H9 (cell line): ENCODE results near the gene LHFPL2. TPM values are rescaled to one million over a fixed set of nuclear protein-coding genes. Genes with fewer than 3 reads are reported as not detected.

Experiments
- DNase-seq: peaks from one replicate; pipeline ENCODE4 v3.0.0-alpha.2; 2017
- H2AFZ ChIP-seq: one replicate; pipeline ENCODE4 v1.6.1; 2013; ENCODE audit warnings: mild to moderate bottlenecking, low read length, control low read depth, moderate library complexity
- H2AK5ac ChIP-seq: 2 replicates; pipeline ENCODE4 v1.6.1; 2013; ENCODE audit warnings: low read length, control low read depth, mixed read lengths; ENCODE audit not compliant: insufficient read length
- H2BK120ac ChIP-seq: one replicate; pipeline ENCODE4 v1.6.1; 2013; ENCODE audit warnings: low read depth, mild to moderate bottlenecking, low read length, control low read depth, inconsistent platforms; ENCODE audit not compliant: poor library complexity, severe bottlenecking
- H2BK12ac ChIP-seq: 2 replicates; pipeline ENCODE4 v1.6.1; 2013; ENCODE audit warnings: low read length, control low read depth, mixed read lengths, low read depth; ENCODE audit not compliant: insufficient read length
- H2BK15ac ChIP-seq: 2 replicates; pipeline ENCODE4 v1.6.1; 2013; ENCODE audit warnings: low read depth, low read length, control low read depth
- H2BK20ac ChIP-seq: one replicate; pipeline ENCODE4 v1.6.1; 2013; ENCODE audit warnings: low read depth, mild to moderate bottlenecking, low read length, control low read depth, inconsistent platforms; ENCODE audit not compliant: poor library complexity, severe bottlenecking
- H2BK5ac ChIP-seq: 2 replicates; pipeline ENCODE4 v1.6.1; 2013; ENCODE audit warnings: low read length, control low read depth, mixed read lengths; ENCODE audit not compliant: insufficient read length
- H3K14ac ChIP-seq: 2 replicates; pipeline ENCODE4 v1.6.1; 2013; ENCODE audit warnings: low read length, control low read depth; ENCODE audit not compliant: insufficient read depth
- H3K18ac ChIP-seq: 2 replicates; pipeline ENCODE4 v1.6.1; 2013; ENCODE audit warnings: low read depth, mild to moderate bottlenecking, mixed read lengths, low read length, control low read depth; ENCODE audit not compliant: insufficient read length
- H3K23ac ChIP-seq: 2 replicates; pipeline ENCODE4 v1.6.1; 2013; ENCODE audit warnings: low read length, control low read depth, mixed read lengths, low read depth; ENCODE audit not compliant: insufficient read length
- H3K23me2 ChIP-seq: 2 replicates; pipeline ENCODE4 v1.6.1; 2013; ENCODE audit warnings: low read depth, mild to moderate bottlenecking, mixed read lengths, low read length, control low read depth; ENCODE audit not compliant: insufficient read length, poor library complexity, severe bottlenecking
- H3K27ac ChIP-seq: 2 replicates; pipeline ENCODE4 v1.5.1; 2013; ENCODE audit warnings: low read length, control low read depth, mixed read lengths, low read depth; ENCODE audit not compliant: insufficient read length
- H3K27me3 ChIP-seq: 2 replicates; pipeline ENCODE4 v1.6.1; 2013; ENCODE audit warnings: low read length, control low read depth, inconsistent platforms; ENCODE audit not compliant: insufficient read depth
- H3K4ac ChIP-seq: 2 replicates; pipeline ENCODE4 v1.6.1; 2013; ENCODE audit warnings: low read depth, mild to moderate bottlenecking, control low read depth, inconsistent platforms, low read length, moderate library complexity
- H3K4me1 ChIP-seq: 2 replicates; pipeline ENCODE4 v1.6.1; 2013; ENCODE audit warnings: low read length, control low read depth, inconsistent platforms; ENCODE audit not compliant: insufficient read depth
- H3K4me2 ChIP-seq: 2 replicates; pipeline ENCODE4 v1.6.1; 2013; ENCODE audit warnings: low read length, control low read depth, mixed read lengths; ENCODE audit not compliant: insufficient read length, insufficient read depth
- H3K56ac ChIP-seq: 2 replicates; pipeline ENCODE4 v1.6.1; 2013; ENCODE audit warnings: low read depth, mild to moderate bottlenecking, mixed read lengths, low read length, control low read depth; ENCODE audit not compliant: insufficient read length
- H3K79me1 ChIP-seq: 2 replicates; pipeline ENCODE4 v1.6.1; 2013; ENCODE audit warnings: low read depth, mild to moderate bottlenecking, moderate library complexity, low read length, control low read depth, inconsistent platforms; ENCODE audit not compliant: insufficient read depth, poor library complexity, severe bottlenecking
- H3K79me2 ChIP-seq: 2 replicates; pipeline ENCODE4 v1.6.1; 2013; ENCODE audit warnings: low read length, control low read depth, inconsistent platforms; ENCODE audit not compliant: insufficient read depth
- H3K9ac ChIP-seq: 2 replicates; pipeline ENCODE4 v1.6.1; 2013; ENCODE audit warnings: low read length, control low read depth, mixed read lengths; ENCODE audit not compliant: insufficient read length; ENCODE audit errors: extremely low read depth
- H3K9me3 ChIP-seq: one replicate; pipeline ENCODE4 v1.6.1; 2013; ENCODE audit warnings: low read depth, low read length, inconsistent platforms; ENCODE audit not compliant: control insufficient read depth
- H3T11ph ChIP-seq: one replicate; pipeline ENCODE4 v1.6.1; 2013; ENCODE audit warnings: mild to moderate bottlenecking, low read length, control low read depth, inconsistent platforms
- H4K20me1 ChIP-seq: one replicate; pipeline ENCODE4 v1.6.1; 2013; ENCODE audit not compliant: control insufficient read depth, insufficient read length, insufficient read depth
- H4K5ac ChIP-seq: 2 replicates; pipeline ENCODE4 v1.6.1; 2013; ENCODE audit warnings: low read depth, mild to moderate bottlenecking, mixed read lengths, low read length, control low read depth; ENCODE audit not compliant: insufficient read length
- H4K8ac ChIP-seq: replicated peaks from 2 replicates; pipeline ENCODE4 v1.6.1; 2013; ENCODE audit warnings: low read length, control low read depth, mixed read lengths, low read depth; ENCODE audit not compliant: insufficient read length
- H4K91ac ChIP-seq: 2 replicates; pipeline ENCODE4 v1.6.1; 2013; ENCODE audit warnings: low read depth, mild to moderate bottlenecking, moderate library complexity, mixed read lengths, low read length, control low read depth; ENCODE audit not compliant: insufficient read length
- H3K27ac Mint-ChIP-seq, 3 experiments: 2 replicates in 2 of 3; 3 replicates in 1 of 3; pipeline ENCODE4 v1.8.0; 2020 to 2021; ENCODE audit warnings: mixed read lengths in 3 of 3, mild to moderate bottlenecking in 1 of 3, moderate library complexity in 1 of 3
- H3K27me3 Mint-ChIP-seq: 2 replicates; pipeline ENCODE4 v1.8.0; 2021; ENCODE audit warnings: low read depth, mild to moderate bottlenecking, moderate library complexity, mixed read lengths
- H3K36me3 Mint-ChIP-seq, 3 experiments: 2 replicates in 2 of 3; 3 replicates in 1 of 3; pipeline ENCODE4 v1.8.0; 2020 to 2021; ENCODE audit warnings: low read depth in 3 of 3, mixed read lengths in 3 of 3; ENCODE audit not compliant: insufficient read depth in 1 of 3
- H3K4me1 Mint-ChIP-seq, 2 experiments: 2 replicates each; pipeline ENCODE4 v1.8.0; 2020; ENCODE audit warnings: mixed read lengths in 2 of 2
- H3K4me3 Mint-ChIP-seq, 2 experiments: 2 replicates in 1 of 2; 3 replicates in 1 of 2; pipeline ENCODE4 v1.8.0; 2020 to 2021; ENCODE audit warnings: mild to moderate bottlenecking in 2 of 2, mixed read lengths in 2 of 2, moderate library complexity in 1 of 2
- H3K9me3 Mint-ChIP-seq, 2 experiments: 2 replicates in 1 of 2; 3 replicates in 1 of 2; pipeline ENCODE4 v1.8.0; 2020; ENCODE audit warnings: mild to moderate bottlenecking in 2 of 2, mixed read lengths in 2 of 2, moderate library complexity in 1 of 2
- CTCF ChIP-seq: fragments of 200-600 bp; sonication (generic); conservative IDR thresholded peaks from 3 replicates; pipeline ENCODE4 v1.8.0; 2021; ENCODE audit warnings: antibody characterized with exemption, mild to moderate bottlenecking
- WGBS: extraction: QIAGEN DNeasy Blood & Tissue Kit; methylation state at CpG from one replicate; pipeline ENCODE4 v1.1.7; 2013; ENCODE audit warnings: missing lambda C conversion rate, low lambda C conversion rate, mixed read lengths; ENCODE audit not compliant: insufficient read length; ENCODE audit errors: extremely low coverage; 5-methylcytosine and 5-hydroxymethylcytosine counted together
- total RNA-seq: library from RNA; stranded (reverse); gene quantifications from 2 replicates; pipeline ENCODE4 v1.2.1, GENCODE V29; 2021

Gene LHFPL2
- total RNA-seq, 1 experiment from 2014 or later = 26.3 TPM

DNA sequence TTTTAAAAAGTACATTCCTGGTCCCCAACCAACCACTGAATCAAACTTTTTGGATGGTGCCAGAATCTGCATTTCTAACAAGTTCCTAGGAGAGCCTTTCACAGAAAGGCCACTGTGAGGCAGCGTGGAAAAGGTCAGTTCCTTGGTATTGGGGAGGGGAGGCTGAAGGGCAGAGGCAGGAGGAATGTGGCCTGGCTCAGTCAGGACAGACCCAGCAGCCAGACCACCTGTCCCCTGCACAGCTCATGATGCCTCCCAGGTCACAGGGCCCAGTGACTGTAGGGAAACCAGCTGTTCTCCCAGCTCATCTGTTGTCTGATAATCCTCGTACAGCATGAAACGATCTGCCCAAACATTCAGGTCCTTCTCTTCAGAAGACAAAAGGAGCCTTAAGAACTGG lies 132.9 kb downstream of the LHFPL2 start:
- Histone ChIP-seq H2BK15ac (no peak overlapping the region), H3K4me2 (no peak overlapping the region), H3K4me1 (no peaks in the 10 kb centered on the region), H2BK20ac (no peak overlapping the region), H3K9ac (no peak overlapping the region), H3K79me2 (no peaks in the 10 kb centered on the region; the same call in 1 of the 2 replicates), H3T11ph (no peak overlapping the region), H3K9me3 (no peaks in the 10 kb centered on the region), H3K14ac (no peak overlapping the region), H3K4ac (no peak overlapping the region), H3K79me1 (no peaks in the 10 kb centered on the region), H3K23me2 (no peaks in the 10 kb centered on the region), H2BK120ac (no peak overlapping the region), H2AFZ (no peak overlapping the region), H4K20me1 (no peaks in the 10 kb centered on the region), H3K23ac (no peak overlapping the region), H2BK5ac (no peak overlapping the region), H3K27me3 (no peaks in the 10 kb centered on the region), H4K5ac (no peak overlapping the region), H4K91ac (no peak overlapping the region), H4K8ac (no peak overlapping the region), H3K27ac (no peak overlapping the region), H2BK12ac (no peak overlapping the region), H3K56ac (no peak overlapping the region), H3K18ac (no peak overlapping the region), H2AK5ac (no peak overlapping the region)
- no peak for DNase-seq
- no peak overlapping the region for H3K4me3 Mint-ChIP-seq
- WGBS = no CpG with 5 or more reads among the region's 3 CpGs
- TF ChIP-seq CTCF = peak; percentile 32; the same call in 2 of the 3 replicates
- peak overlapping the region in 2 of 3 experiments; percentile 27 to 28; a peak in 1 of 7 replicates for H3K27ac Mint-ChIP-seq
- H3K27me3 Mint-ChIP-seq = no peaks in the 10 kb centered on the region
- H3K4me1 Mint-ChIP-seq = peaks cover 28 to 30% of the 10 kb centered on the region in 2 experiments
- no peaks in the 10 kb centered on the region for H3K9me3 Mint-ChIP-seq
- peaks cover 5 to 30% (median 12%) of the 10 kb centered on the region in 3 experiments; a peak in 5 of 7 replicates for H3K36me3 Mint-ChIP-seq
